IPS-NIHi7 (cell line): Measurements from ENCODE around the gene TIGD1.
"Not testable (repeated sequence)": the region's sequence is repeated elsewhere in the genome, so short reads cannot be mapped to it uniquely, and the experiment has no call there.

Experiments
- DNase-seq: peaks from one replicate; pipeline ENCODE4 v3.0.0; 2012; ENCODE audit warnings: mixed read lengths; ENCODE audit errors: extremely low spot score

The TIGD1 gene

DNA sequence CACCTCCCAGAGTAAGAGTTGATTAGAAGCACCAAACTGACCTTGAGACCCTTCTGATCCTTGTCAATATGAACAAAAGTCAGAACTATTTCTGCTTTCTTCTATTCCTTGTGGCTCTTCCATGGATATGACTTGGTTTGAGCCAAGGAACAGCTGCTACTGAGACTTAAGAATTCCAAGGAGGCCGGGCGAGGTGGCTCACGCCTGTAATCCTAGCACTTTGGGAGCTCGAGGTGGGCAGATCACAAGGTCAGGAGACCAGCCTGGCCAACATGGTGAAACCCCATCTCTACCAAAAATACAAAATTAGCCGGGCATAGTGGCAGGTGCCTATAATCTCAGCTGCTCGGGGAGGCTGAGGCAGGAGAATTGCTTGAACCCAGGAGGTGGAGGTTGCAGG, 20.1 kb upstream of the TIGD1 start:
- not testable (repeated sequence) for DNase-seq

DNA sequence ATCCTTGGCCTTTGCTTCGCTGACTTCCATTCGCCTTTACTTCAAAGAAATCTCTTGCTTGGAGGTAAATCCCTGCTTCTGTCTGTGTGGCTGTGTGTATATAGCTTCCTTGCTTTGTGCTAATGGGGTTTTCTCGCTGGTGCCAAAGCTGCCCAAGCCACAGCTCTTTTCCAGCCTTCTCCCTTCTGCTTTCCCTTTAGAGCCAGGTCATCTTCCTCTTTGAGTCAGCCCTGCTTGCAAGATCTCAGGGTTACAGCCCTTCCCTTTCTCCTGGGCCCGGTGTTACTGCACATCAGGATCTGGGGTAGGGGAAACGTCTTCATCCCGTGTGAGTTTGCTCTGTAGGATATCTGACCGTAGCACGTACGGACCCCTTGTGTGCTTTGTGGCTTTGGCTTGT, 19.2 kb upstream of the TIGD1 start:
- no peak for DNase-seq

DNA sequence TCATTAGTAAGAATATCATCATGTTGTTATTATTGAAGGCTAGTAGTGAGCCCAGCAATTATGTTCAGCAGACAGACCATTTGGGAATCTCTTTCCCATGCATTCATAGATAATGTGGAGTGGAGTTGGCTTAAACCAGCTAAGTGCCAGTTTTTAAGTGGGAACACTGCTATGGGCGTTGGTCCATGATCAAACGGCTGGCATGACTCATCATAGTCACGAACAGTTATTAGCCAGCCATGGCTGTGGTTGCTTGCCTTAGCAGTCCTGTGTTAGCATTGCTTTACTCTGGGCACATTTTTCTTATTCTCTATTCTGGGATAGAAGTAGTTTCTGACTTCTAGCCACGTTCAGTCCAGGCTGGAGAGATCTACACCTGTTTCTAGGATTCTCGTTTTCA, 17.8 kb upstream of the TIGD1 start:
- DNase-seq, result no peak

DNA sequence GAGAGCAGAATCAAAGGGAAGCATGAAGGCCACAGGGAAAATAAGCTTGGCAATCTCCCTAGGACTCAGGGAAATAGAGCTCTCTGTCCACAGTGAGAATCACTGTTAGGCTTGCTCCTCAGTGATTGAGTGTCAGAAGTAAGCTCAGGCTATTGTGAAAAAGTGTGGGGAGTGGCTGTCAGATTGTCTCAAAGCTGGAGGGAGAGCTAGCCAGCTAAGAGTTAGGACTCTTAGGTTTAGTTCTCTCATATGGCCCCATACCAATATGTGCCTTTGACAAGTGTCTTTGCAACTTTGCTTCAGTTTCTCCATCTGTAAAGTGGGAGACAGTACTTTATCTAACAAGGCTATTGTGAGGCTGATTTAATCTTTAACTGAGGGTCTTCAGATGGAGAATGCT, 17.4 kb upstream of the TIGD1 start:
- DNase-seq, result no peak

DNA sequence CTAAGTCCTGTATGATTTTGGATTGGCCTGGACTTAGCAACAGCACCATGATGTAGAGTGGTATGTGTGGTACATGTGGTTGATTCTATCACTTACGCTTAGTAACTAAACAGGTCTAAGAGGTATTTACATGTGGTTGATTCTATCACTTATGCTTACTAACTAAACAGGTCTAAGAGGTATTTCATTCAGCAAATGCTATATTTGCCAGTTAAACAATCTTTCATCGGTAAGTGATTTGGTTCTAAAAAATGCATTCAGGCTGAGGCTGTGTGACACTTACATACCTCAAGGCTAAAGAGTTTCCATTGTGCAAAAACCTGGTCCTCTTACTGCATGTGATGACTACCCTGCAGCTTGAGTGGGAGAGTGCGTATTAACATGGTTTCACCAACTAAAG, 13.2 kb upstream of the TIGD1 start:
- DNase-seq, result no peak

DNA sequence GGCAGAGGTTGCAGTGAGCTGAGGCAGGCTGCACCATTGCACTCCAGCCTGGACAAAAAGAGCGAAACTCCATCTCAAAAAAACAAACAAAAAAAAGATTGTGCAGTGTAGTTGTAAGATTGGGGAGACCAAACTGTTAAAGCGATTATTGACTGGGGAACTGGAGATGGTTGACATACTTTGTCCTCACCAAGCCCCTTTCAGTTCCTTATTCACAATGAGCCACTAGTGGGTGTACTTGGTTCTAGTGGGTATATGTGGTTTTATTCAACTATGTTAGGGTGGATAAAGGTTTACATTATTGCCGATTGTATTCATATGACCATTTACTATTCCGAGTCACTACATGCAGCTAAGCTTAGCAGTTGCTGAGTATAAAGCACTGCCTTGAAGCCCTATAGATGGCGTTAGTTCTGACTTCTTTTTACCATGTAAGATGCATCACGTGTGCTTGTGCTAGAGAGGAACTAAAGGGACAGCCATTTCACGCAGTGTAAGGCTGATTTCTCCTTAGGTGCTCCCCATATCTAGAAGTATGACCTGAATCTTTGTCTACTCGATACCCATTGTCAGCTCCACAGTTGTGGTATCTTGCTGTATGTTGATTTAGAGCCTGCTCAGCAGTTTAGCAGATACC, 12.3 kb upstream of the TIGD1 start:
- DNase-seq, result no peak

DNA sequence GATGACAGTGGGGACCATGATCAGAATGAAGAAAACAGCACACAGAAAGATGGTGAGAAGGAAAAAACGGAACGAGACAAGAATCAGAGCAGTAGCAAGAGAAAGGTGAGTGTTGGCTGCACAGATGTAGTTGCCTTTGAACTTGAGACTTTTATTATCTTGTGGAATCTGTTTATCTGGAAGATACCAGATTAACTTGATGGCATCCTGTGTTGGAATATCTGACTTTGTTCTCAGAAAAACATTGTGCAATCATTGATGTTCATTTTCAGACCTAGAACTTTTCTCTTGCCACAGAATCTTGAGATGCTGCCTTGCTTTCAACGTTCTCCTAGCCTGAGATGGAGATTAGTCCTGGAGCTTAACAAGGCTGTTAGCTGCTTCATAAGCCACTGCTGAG, 6.1 kb upstream of the TIGD1 start:
- DNase-seq, result no peak

DNA sequence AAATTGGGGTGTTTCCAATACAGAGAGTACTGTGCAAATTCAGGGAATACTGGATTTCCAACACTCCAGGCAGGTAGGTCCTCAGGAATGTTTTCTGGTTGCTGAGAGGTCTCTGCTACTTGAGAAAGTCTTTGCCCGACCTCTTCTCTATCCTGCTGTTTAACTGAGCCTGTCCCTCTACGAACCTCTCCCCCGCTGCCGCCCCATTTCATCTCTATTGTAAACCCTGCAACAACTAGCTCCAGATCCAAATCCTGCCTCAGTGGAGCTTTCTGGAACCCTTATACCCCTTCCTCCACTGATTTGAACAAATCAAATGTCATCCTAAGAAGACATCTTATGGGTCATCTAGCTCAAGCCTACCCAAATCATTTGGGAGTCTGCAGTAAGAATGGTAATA, 1.4 kb upstream of the TIGD1 start:
- no peak for DNase-seq

DNA sequence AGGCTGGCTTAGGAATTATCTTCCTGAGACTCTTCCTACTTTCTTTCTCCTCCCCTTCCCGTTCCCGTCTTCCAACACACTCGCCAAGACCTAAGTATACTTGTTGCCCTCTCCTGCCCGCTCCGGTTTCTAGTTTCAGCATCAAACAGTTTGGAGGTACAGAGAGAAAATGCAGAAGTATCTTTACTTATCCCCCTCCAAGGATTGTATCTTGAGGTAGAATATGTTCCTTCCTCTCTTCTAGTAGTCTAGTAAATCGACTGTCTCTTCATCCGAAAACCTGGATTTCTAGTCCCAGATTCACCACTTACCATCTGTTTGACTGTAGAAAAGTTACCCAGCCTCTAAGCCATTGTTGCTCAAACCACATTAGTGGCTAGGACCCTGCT, 887 bp upstream of the TIGD1 start:
- DNase-seq, result no peak

DNA sequence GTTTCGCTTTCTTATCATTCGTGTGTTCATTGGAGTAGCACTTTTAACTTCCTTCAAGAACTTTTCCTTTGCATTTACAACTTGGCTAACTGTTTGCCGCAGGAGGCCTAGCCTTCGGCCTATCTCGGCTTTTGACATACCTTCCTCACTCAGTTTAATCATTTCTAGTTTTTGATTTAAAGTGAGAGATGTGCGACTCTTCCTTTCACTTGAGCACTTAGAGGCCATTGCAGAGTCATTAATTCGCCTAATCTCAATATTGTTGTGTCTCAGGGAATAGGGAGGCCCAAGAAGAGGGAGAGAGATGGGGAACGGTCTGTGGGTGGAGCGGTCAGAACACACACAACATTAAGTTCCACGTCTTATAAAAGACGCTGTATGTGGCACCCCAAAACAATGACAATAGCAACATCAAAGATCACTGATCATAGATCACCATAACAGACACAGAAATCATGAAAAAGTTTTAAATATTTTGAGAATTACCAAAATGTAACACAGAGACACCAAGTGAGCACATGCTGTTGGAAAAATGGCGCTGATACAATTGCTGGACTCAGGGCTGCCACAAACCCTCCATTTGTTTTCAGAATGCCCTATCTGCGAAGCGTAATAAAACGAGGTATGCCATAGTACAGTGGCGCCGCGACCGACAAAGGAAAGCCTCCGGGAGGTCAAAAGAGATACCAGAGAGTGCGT, 553 bp downstream of the TIGD1 start:
- DNase-seq, result no peak

DNA sequence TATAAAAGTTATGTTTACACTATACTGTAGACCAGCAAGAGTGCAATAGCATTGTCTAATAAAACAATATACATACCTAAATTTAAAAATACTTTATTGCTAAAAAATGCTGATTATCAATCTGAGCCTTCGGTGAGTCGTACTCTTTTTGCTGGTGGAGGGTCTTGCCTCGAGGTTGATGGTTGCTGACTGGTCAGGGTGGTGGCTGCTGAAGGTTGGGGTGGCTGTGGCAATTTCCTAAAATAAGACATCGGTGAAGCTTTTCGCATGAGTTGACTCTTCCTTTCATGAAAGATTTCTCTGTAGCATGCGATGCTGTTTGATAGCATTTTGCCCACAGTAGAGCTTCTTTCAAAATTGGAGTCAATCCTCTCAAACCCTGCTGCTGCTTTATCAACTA, 2.4 kb downstream of the TIGD1 start:
- no peak for DNase-seq

DNA sequence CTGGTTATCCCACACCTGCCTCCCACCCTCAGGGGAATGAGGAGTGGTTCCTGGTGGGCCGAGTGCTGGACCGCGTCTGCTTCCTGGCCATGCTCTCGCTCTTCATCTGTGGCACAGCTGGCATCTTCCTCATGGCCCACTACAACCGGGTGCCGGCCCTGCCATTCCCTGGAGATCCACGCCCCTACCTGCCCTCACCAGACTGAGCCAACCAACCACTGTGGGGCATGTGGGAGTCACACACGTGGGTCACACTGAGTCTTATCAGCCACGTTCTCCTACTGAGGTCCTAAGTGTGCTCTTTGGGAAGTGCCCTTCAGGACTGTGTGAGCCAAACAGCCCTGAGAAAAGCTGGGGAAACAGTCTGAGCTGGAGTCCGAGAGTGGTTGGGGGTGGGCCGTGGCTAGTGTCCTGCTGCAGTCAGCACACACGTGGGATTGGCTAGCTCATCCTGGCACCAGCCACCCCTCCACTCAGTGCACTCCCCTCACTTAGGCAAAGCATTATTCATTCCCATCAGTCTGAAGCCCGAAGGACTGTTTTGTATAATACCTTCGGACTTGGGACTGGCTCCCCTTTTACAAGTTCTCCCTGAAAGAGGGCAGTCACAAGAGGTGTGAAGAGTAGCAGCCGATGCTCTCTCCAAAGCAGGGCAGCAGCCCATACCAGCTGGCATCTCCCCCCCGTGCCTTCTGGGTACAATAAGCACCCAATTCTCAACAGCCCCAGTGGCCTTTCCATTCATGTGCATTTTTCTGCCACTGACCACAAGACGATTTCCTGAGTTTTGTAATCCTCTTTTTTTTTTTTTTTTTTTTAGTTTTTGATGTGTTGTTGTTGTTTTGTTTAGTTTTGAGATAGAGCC, 4.6 kb downstream of the TIGD1 start:
- no peak for DNase-seq

DNA sequence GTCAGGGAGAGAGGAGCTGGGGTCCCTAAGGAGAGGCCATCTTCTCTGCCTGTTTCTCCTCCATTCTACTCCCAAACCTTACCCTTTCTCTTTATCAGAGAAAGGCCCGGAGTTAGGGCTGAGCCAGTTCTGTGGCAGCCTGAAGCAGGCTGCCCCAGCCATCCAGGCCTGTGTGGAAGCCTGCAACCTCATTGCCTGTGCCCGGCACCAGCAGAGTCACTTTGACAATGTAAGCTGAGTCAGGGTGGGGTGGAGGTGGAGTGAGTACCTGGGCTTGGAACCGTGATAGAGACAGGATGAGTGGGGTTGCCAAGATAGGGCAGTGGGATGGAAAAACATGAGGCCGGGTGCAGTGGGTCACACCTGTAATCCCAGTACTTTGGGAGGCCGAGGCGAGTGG, 5.7 kb downstream of the TIGD1 start:
- no peak for DNase-seq

DNA sequence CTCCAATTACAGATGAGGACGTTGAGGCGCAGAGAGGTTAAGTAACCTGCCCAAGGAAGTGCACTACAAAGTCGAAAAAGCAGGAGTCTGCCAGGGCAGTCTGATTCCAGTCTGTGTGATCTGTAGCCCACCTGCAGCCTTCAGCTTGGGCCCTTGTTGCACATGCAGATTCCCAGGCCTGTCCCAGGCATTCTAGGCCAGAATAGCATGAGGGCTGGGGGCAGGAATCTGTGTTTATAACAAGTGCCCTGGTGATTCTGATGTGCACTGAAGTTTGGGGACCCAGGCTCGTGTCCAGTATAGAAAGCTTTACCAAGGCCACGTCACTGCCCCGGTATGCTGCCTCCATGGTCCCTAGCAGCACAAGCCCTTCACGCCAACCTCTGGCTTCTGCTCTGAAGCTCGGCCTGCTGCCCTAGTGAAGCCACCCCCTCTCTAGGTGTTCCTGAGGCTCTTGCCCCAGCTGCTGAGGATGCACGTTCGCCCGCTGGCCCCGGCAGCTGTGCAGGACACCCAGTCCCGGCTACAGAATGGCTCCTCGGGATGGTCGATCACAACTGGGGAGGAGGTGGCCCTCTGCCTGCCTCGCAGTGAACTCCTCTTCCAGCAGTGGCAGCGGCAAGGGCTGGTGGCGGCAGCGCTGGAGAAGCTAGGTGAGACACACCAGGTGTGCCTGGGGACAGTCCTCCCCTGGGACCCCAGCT, 6.3 kb downstream of the TIGD1 start:
- no peak for DNase-seq

DNA sequence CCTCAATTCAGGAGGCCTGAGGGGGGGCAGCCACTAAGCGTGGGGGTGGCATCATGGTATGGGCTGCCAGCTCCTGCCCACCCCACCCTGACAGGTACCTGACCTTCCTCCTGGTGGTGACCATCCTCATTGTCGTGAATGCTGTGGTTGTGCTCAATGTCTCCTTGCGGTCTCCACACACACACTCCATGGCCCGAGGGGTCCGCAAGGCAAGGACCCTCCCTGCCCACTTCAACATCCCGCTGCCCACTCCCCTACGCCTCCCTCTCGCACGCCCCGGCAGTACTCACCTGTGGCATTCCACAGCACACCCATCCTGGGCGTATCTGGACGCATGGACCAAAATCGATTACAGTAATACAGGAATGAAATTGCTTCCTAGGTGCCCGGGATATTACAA, 6.9 kb downstream of the TIGD1 start:
- no peak for DNase-seq

DNA sequence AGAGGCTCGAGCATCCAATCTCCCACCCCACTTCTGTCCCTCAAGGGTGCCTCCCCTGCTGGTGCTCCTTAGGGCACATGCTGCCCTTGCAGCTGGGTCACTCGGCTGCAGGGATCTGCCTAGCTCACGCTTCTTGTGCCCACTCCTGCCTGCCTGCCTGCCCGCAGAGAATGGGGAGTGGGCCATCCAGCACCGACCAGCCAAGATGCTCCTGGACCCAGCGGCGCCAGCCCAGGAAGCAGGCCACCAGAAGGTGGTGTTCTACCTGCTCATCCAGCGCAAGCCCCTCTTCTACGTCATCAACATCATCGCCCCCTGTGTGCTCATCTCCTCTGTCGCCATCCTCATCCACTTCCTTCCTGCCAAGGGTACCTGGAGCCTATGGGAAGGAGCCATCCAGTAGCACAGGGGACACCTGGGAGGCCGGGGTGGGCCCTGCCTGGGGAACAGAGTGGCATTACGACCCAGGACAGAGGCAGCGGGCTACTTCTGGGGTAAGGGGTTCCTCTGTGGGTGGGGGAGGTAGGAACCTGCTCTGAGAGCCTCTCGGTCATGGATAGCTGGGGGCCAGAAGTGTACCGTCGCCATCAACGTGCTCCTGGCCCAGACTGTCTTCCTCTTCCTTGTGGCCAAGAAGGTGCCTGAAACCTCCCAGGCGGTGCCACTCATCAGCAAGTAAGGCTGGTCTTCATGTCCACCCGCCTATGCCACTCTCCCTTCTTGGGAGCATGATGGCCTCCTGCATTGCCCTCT, 7.5 kb downstream of the TIGD1 start:
- no peak for DNase-seq

DNA sequence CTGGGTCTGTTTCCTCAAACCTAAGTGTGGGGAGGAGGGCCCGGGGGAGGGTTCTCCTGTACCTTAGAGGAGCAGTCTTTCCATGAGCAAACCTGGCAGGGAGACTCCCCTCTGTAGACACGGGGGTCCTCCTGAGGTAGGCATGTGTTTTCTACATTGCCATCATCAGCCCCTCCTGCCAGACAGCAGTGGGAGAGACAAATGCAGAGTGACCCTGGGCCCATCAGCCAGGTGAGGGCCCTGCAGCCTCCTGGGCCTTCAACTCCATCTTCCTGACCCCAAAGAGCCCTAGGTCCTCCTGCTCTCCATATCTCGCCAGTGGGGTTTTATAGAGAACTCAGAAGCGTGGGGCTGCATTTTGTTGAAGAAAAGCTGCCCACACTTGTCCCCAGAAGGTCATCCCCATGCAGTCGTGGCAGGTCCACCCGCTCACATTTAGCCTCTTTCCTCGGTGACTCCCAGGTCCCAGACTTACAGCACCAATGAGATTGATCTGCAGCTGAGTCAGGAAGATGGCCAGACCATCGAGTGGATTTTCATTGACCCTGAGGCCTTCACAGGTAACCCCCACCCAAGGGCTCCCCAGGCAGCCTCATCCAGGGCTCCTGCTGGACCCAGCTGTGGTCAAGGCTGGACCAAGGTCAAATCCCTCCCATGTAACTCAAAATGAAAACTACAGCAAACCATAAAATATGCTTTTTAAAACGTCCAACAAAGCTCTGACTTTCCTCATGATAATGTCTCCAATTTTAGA, 8.2 kb downstream of the TIGD1 start:
- DNase-seq, result no peak

DNA sequence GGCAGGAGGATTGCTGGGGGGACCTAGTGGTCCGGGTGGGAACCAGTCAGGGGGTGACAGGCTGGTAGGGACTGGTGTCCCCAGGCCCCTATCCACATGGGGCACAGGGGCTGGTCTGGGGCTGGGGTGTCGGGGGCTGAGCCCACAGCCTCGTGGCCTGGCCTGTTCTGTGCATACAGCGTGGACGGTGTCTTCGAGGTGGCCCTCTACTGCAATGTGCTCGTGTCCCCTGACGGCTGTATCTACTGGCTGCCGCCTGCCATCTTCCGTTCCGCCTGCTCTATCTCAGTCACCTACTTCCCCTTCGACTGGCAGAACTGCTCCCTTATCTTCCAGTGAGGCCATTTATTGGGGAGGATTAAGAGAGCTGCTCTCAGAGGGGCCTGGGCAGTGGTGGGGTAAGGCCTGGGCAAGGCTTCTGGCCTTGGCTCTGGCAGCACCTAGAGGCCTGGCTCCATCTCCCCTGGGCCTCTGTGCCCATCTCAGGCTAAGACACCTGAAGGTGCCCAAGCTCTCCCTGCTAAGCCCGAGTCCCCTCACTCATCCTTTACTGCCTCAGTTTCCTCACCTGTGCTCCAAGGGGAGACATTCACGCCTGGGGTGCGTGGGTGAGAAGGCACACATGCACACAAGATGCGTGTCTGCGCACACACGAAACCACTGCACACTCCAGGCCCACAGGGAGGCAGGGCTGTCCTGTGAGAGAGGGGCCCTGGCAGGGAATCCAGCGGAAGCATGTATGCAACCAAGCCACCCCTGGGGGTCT, 9.0 kb downstream of the TIGD1 start:
- DNase-seq, result no peak

DNA sequence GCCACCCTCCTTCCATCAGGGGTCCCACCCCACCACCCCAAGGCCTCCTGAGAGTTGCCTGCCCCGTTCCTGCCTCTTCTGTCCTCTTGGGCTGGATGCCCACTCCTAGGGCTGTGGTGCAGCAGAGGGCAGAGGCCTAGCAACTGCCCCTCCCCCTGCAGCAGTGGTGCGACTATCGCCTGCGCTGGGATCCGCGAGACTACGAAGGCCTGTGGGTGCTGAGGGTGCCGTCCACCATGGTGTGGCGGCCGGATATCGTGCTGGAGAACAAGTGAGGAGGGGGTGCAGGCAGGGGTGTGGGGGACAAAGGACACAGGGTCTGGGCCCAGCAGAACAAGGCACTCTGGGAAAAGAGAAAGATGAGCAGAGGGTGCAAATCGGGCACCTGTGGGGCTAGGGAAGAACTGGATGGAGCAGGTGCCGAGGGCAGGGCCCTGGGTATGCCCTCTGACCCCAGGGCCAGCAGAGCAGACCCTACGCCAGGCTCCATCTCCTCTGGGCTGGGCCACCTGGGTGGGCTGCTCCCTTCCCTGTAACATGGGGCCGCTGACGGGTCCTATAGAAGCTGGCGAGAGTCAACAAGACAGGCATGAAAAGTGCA, 9.8 kb downstream of the TIGD1 start:
- DNase-seq, result no peak
